Measurements from ENCODE around the gene HEPHL1.

HEPHL1 gene

GRCh38 chr11:94141511-94142307 is 120.6 kb downstream of the HEPHL1 start:
- Histone ChIP-seq H3K79me2 (ENCODE audit: insufficient read depth, low read length) (no peaks in the 10 kb centered on the region; the same call in 1 of the 2 replicates), H3K27ac (ENCODE audit: low read depth, low read length, poor library complexity, severe bottlenecking) (no peak overlapping the region), H2AFZ (ENCODE audit: low read length) (no peak overlapping the region), H3K9me2 (ENCODE audit: low read depth, low read length) (no peaks in the 10 kb centered on the region), H4K20me1 (ENCODE audit: insufficient read depth, low read length) (no peaks in the 10 kb centered on the region; the same call in 1 of the 2 replicates), H3K36me3 (ENCODE audit: insufficient read depth, low read length) (no peaks in the 10 kb centered on the region), H3K4me3 (ENCODE audit: low read depth, low read length, poor library complexity, severe bottlenecking) (no peak overlapping the region), H3K9me3 (ENCODE audit: low read length) (no peaks in the 10 kb centered on the region), H3K27me3 (ENCODE audit: insufficient read depth, low read length) (no peaks in the 10 kb centered on the region), H3K9ac (ENCODE audit: low read length) (no peak overlapping the region), H3K4me1 (ENCODE audit: insufficient read depth, low read length, severe bottlenecking) (no peaks in the 10 kb centered on the region), H3K4me2 (ENCODE audit: low read length) (no peak overlapping the region), H3F3A (ENCODE audit: insufficient read depth, low read length) (no peaks in the 10 kb centered on the region)
- TF ChIP-seq CTCF (IDR thresholded peaks at IDR 0.05; ENCODE audit: low read length) (no peak), EZH2 (IDR thresholded peaks at IDR 0.05; ENCODE audit: borderline replicate concordance, low read length) (no peak)

- no peak overlapping the region for H3K9ac ChIP-seq (ENCODE audit: low read length)
- H3K79me2 ChIP-seq (ENCODE audit: insufficient read depth, low read length) = no peaks in the 10 kb centered on the region; the same call in 1 of the 2 replicates
- no peak overlapping the region for H3K4me2 ChIP-seq (ENCODE audit: low read length)
- no peak overlapping the region for H3K4me3 ChIP-seq (ENCODE audit: low read depth, low read length, poor library complexity, severe bottlenecking)
- H2AFZ ChIP-seq (ENCODE audit: low read length) = no peak overlapping the region
- no peaks in the 10 kb centered on the region for H3K36me3 ChIP-seq (ENCODE audit: insufficient read depth, low read length)
- no peaks in the 10 kb centered on the region; the same call in 1 of the 2 replicates for H4K20me1 ChIP-seq (ENCODE audit: insufficient read depth, low read length)
- H3K9me2 ChIP-seq (ENCODE audit: low read depth, low read length) = no peaks in the 10 kb centered on the region
- no peak overlapping the region for H3K27ac ChIP-seq (ENCODE audit: low read depth, low read length, poor library complexity, severe bottlenecking)
- TF ChIP-seq EZH2 (IDR thresholded peaks at IDR 0.05; ENCODE audit: borderline replicate concordance, low read length) (no peak), CTCF (IDR thresholded peaks at IDR 0.05; ENCODE audit: low read length) (no peak)
- H3F3A ChIP-seq (ENCODE audit: insufficient read depth, low read length) = no peaks in the 10 kb centered on the region
- no peaks in the 10 kb centered on the region for H3K9me3 ChIP-seq (ENCODE audit: low read length)
- H3K27me3 ChIP-seq (ENCODE audit: insufficient read depth, low read length) = no peaks in the 10 kb centered on the region
- H3K4me1 ChIP-seq (ENCODE audit: insufficient read depth, low read length, severe bottlenecking) = no peaks in the 10 kb centered on the region
These were observed 121.4 kb downstream of the HEPHL1 start for GRCh38 chr11:94142308-94143281.

GRCh38 chr11:94144216-94144615 is 123.1 kb downstream of the HEPHL1 start:
- no peak overlapping the region for H3K4me2 ChIP-seq (ENCODE audit: low read length)
- TF ChIP-seq CTCF (IDR thresholded peaks at IDR 0.05; ENCODE audit: low read length) (no peak), EZH2 (IDR thresholded peaks at IDR 0.05; ENCODE audit: borderline replicate concordance, low read length) (no peak)

More at GRCh38 chr11:94144216-94144615, 123.1 kb downstream of the HEPHL1 start:
- no peak overlapping the region for H3K27ac ChIP-seq (ENCODE audit: low read depth, low read length, poor library complexity, severe bottlenecking)
- no peaks in the 10 kb centered on the region for H3K4me1 ChIP-seq (ENCODE audit: insufficient read depth, low read length, severe bottlenecking)
- H3F3A ChIP-seq (ENCODE audit: insufficient read depth, low read length) = no peaks in the 10 kb centered on the region
- H3K27me3 ChIP-seq (ENCODE audit: insufficient read depth, low read length) = no peaks in the 10 kb centered on the region
- no peaks in the 10 kb centered on the region; the same call in 1 of the 2 replicates for H3K79me2 ChIP-seq (ENCODE audit: insufficient read depth, low read length)
- H3K9ac ChIP-seq (ENCODE audit: low read length) = no peak overlapping the region
- no peaks in the 10 kb centered on the region; the same call in 1 of the 2 replicates for H4K20me1 ChIP-seq (ENCODE audit: insufficient read depth, low read length)
- H3K9me3 ChIP-seq (ENCODE audit: low read length) = no peaks in the 10 kb centered on the region
- no peaks in the 10 kb centered on the region for H3K9me2 ChIP-seq (ENCODE audit: low read depth, low read length)
- no peaks in the 10 kb centered on the region for H3K36me3 ChIP-seq (ENCODE audit: insufficient read depth, low read length)
- no peak overlapping the region for H2AFZ ChIP-seq (ENCODE audit: low read length)
- no peak overlapping the region for H3K4me3 ChIP-seq (ENCODE audit: low read depth, low read length, poor library complexity, severe bottlenecking)

All from OCI-LY1 (cell line).